Cardiac septum (tissue), 1 donor: Measurements from ENCODE around the gene GNAZ. TPM values are rescaled to one million over a fixed set of nuclear protein-coding genes. Genes with fewer than 3 reads are reported as not detected.
A peak's percentile ranks its signal among the peaks of the same experiment; 100 is the strongest.

ENCODE experiments used
- DNase-seq: peaks from one replicate; pipeline ENCODE4 v3.0.0-alpha.2; 2020; ENCODE audit warnings: low spot score
- intact Hi-C: fragments of 100-400 bp; cut with DNase I; formaldehyde crosslinking; loops from one replicate; pipeline ENCODE4 v1.14.0; 2022
- total RNA-seq: library from RNA; stranded (reverse); fragmentation: NEBNext Ultra II Directional; extraction: Animal tissue kit (Norgen Biotek cat#: 25700); gene quantifications from one replicate; pipeline ENCODE4 v1.2.1, GENCODE V29; 2021
- donor health status: DM: no; HTN: no; CAD: no.

The GNAZ gene
- total RNA-seq, 1 donor from 2014 or later = 2.2 TPM

DNA sequence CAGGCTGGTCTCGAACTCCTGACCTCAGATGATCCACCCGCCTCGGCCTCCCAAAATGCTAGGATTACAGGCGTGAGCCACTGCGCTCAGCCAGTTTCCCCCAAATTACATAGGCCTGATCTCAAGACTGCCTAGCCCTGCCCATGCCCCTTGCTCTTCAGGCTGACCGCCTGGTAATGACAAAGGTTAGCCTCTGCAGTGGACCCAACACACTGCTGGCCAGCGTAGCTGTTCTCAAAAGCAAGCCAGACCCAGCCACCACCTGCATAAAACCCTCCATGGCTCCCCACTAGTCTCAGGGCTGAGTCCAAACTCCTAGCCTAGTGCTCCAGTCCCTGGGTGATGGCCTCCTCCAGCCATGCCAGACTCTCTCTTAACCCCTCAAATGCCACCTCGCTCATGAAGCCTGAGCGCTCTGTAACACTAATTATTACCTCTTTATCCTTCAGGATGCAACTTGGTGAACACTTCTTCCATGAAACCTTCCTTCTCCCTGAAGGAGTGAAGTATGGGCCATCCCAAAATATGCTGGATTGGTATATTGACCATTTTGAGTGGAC, 72.3 kb downstream of the GNAZ start:
- intact Hi-C loops = no loop called here
- DNase-seq = no peak

DNA sequence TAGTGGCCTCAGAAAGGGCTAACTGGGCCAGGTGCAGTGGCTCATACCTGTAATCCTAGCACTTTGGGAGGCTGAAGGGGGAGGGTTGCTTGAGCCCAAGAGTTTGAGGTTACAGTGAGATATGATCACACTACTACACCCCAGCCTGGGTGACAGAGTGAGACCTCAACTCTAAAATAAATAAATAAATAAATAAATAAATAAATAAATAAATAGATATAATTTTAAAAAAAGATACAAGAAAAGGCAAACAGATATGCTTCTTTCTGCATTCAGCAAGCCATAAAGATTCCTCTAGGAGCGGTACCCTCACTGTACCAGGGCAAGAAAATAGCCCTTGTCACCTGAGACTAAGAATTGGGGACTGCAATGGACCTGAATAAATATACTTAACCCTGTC, 72.8 kb downstream of the GNAZ start:
- intact Hi-C loops = no loop called here

DNA sequence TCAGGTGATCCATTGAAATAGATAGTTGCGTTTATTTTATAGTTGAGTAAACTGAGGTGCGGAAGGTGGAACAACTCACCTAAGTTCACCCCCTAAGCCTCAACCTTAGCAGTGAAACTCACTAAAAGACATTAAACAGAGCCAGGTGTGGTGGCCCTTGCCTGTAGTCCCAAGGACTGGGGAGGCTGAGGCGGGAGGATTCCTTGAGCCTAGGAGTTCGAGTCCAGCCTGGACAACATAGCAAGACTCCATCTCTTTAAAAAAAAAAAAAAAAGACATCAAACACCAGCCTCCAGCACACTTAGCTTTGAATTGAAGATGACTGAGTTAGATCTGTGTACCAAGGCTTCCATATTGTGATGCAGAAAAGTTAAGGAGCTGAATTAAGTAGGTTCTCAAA, 74.1 kb downstream of the GNAZ start:
- no peak for DNase-seq
- intact Hi-C loops = no loop called here

More for the DNA sequence above, 72.8 kb downstream of the GNAZ start:
- DNase-seq = no peak

DNA sequence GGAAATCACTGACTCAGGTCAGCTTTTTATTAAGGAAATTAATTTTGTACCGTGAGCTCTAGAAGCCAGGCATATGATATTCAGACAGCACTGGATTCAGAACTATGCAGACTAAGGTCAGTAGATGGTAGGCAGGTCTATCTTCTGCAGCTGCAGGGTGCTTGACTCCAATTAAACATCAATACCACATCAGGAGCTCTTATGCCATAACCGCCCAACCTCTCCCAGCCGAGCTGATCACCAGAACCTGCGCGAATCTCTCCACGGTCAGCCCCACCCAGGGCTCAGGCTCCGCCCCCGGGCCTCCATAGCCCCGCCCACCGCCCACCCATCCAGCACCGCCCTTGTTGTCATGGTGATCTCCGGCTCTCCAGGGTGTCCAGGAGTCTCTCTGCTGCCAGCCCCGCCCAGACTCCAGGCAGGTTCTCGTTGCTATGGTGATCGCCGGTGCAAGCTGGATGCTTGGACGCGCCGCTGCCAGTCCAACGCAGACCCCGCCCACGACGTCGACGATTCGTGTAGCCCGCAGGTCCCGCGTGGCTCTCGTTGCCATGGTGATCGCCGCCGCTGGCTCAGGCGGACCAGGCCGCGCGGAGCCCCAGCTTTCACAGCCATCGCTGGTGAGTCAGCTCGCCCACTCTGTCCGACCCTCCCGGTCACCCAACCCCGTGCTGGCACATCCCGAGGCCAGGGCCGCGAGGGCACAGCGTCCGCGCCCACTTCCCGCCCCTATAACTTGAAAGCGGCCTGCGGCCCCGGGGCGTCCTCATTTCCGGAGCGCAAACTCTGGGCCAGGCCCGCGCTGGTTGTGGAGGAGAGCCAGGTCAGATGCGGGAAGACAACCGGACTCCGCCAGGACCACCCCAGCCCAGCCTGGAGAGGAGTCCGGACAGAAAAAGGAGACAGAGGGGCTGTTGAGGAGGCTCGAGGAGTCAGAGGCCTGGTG, 74.9 kb downstream of the GNAZ start, which contains the start of gene RAB36:
Gene RAB36, plus strand, starts transcription at position 546 of the 946 bp plus-strand sequence. CDS start 1,140 bp downstream, outside the sequence.
- peak; percentile 97 for DNase-seq
- intact Hi-C loops = no loop called here

DNA sequence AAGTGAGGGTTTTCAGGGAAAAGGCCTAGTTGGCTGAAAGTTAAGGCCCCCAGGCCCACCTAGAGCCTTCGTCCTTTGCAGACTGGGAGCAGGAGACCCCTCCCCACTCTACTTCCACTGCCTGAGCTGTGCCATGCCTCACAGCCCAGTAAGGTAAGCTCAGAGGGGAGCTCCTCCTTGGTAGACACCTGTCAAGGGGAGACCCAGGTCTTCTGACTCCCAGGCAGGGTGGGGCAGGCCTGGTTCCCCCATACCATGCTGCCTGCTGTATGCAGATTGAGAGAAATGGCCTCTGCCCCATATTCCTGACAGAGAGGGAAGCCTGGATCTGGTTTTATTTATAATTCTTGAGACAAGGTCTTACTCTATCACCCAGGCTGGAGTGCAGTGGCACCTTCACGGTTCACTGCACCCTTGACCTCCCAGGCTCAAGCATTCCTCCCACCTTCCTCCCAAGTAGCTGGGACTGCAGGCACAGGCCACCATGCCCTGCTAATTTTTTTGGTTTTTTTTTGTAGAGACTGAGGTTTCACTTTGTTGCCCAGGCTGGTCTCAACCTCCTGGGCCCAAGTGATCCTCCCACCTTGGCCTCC, 75.7 kb downstream of the GNAZ start:
- intact Hi-C loops = no loop called here
- DNase-seq = no peak

DNA sequence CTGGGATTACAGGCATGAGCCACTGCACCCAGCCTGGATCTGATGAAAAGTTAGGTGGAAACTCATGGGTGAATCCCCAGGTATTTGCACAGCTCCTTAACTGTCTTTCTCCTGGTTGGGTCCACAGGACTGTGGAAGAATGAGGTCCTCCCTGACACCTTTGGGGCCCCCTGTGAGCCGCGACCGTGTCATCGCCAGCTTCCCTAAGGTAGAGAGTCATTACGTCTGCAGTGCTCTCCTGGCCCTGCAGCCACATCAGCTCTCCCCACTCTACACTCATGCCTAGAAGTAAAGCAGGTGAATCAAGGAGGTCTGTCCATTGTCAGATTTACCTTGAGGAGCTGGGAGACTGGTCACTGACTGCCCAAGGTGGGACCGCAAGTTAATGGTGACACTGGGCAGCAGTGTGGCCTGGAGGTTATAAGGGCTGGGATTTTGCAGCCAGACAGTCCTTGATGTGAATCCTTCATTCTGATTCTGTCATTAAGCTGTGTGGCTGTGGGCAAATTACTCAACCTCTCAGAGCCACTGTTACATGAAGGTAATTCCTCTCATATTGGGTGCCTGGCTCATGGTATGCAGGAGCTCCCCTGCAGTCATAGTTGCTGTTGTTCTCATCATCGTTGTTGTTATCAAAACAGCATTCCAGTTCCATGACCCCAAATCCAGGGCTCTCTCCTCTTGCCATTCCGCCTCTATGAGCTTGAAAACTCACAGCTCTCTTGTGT, 76.3 kb downstream of the GNAZ start:
- intact Hi-C loops = no loop called here
- no peak for DNase-seq

DNA sequence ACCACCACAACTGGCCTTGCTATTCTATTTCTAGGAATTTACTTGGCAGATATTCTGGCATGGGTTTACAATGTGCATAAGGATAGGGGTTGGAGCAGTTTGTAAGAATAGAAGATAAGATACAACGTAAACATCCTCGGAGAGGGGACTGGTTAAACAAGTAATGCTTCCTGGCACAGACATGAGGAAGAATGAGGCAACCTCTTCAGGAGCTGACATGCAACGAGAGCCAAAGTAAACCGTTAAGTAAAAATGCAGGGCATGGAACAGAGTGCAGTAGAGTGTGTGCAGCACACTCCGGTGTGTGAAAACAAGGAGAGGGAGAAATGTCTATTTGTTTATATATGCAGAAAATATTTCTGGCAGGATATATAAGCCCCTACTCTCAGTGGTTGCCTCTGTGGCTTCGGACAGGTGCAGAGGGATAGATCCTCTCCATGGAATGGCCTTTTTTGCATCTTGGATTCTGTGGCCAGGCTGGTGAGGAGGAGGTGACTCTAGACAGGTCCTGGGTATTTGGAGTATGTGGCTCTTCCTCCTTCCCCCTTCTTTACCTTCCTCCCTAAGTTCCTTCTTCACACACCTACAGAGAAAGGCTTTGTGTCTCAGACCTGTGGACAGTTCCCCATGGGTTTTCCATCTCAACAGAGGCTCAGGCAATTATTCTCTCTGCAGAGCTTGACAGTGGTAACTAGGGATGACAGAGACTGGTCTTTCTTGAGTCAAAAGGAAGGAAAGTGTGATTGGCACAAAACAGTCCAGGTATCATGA, 77.5 kb downstream of the GNAZ start:
- intact Hi-C loops = no loop called here
- no peak for DNase-seq

DNA sequence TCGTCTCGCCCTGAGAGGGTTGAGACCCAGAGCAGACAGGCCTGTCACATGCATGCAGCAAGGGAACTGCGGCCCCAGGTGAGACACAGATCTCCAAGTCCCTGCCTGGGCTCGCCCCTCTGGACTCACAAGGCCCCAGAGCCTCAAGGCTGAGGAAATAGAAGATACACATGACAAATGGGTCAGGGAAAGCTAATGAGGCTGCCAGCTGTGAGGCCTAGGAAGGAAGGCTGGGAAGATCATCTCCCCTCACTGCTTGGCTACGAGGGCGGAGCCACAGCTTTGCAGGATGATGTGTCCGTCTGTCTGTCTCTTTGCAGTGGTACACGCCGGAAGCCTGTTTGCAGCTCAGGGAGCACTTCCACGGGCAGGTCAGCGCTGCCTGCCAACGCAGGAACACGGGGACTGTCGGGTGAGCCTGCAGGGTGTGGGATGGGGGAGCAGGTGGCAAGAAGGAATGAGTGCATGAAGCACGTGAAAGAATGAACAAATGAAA, 79.5 kb downstream of the GNAZ start:
- no peak for DNase-seq
- intact Hi-C loops = no loop called here

DNA sequence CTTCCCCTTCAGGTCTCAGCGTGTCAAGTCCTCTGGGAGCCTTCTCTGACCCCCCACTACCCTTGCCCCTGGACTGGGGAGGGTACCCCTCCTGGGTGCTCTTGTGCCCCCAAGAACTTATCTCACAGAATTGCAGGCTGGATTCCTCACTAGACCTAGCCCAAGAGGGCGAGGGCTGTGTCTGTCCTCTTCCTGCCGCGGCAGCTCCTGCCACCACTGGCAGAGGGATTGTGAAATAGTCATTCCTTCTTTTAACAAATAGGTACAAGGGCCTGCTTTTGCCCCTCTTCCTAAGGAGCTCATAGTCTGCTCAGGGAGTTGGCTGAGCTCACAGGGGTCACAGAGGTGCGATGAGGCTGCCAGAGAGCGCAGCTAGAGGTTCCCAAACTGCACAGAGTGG, 80.4 kb downstream of the GNAZ start:
- no peak for DNase-seq
- intact Hi-C loops = no loop called here

DNA sequence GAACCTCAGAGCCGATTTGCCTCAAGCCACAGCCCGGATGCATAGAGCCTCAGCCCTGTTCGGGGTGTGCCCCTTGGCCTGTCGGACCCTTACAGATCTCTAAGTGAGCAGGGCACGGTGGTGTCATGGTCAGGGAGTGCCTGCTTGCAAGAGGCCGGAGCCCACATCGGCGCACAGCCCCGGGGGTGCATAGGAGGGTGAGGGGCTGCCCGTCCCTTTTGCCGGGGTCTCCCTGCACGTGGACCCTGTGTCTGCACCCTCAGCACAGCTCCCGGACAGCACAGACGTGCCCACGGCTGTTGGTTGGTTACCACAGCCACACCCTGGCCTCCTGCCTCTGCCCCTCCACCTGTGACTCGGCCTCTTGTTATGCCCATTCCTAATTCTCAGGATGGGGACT, 81.5 kb downstream of the GNAZ start:
- intact Hi-C loops = no loop called here
- DNase-seq = no peak

DNA sequence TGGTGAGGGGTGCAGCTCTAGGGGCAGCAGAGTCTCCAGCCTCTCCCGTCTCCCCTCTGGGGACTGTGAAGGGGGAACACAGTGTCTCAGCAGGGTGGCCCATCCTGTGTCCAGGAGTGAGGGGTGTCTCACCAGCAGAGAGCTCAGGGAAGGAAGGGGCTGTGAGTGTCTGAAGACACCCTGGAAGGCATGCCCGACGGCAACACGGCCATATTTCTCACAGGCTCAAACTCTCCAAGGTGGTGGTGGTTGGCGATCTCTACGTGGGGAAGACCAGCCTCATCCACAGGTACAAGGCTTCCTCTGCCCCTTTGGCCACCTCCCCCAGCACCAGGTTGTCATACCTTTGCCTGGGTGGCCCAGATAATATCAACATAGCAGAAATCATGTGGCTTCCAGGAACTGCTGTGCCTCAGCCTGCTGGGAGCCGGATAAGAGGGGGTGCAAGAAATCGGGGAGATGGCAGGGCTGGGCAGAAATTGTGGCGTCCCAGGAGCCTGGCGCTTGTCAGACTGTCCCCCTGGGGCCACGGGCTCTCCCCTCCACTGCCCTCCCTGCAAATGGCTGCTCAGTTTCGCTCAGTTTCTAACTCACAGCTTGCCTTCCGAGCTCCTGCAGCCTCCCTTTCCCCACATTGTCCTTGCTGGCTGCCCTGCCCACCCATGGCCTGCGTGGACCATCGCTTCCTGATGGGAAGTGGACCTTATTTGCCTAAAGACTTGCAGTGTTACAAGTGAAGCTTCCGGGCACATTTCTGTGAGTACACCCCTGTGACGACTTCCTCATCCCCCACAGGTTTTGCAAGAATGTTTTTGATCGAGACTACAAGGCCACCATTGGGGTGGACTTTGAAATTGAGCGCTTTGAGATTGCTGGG, 82.2 kb downstream of the GNAZ start:
- DNase-seq = no peak
- intact Hi-C loops = no loop called here

DNA sequence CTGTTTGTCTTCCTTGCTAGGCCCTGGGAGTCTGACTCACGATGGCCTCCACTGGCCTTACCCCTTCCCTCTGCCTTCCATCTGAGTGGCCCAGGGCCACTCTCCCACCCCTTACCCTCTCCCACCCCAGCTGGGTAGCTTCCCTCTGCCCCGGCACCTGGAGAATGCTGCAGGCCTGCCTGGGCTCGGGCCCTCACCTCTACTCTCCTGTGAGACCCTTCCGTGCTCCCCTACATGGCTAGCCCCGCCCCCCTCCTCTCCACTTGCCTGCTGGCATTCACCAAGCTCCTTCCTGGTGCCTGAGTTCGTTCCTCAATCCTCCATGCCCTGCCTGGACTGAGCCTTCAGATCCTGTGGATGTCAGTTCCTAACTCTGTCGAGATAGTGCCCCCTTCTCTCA, 83.7 kb downstream of the GNAZ start:
- intact Hi-C loops = no loop called here
- no peak for DNase-seq

DNA sequence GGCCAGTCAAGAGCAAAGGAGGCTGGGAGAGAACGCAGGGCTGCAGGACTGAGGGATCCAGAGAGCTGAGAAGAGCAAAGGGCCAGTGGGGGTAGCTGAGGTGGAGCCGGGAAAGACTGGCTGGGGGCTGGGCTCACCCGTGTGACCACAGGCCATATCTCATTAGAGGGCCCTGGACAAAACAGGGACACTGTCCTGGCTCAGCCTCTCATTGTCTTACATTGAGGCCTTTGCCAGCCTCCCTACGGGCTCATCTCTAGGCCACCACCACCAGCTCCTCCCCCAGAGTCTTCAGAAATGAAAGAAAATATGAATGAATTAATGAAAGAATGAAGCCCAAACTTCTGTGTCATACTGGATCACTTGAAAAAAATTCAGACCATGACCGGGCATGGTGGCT, 84.1 kb downstream of the GNAZ start:
- DNase-seq = no peak
- intact Hi-C loops = no loop called here

DNA sequence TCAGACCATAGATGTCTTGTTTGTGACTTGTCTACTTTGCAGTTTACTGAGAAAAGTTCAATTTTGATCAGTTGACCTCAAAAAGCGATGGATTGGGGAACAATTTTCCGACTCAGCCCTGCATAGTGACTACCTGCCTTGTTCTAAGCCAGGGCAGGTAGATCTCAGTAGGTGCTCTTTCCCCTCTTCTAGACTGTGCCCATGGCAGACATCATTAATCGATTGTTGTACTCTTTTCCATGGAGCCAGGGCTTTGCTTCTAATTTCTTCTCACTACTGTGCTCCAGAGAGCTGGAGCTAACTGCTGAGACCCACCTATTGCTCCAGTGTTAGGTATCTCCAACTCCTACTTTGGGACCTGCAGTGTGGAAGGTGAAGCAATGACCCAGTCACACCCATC, 84.8 kb downstream of the GNAZ start:
- DNase-seq = no peak
- intact Hi-C loops = no loop called here

DNA sequence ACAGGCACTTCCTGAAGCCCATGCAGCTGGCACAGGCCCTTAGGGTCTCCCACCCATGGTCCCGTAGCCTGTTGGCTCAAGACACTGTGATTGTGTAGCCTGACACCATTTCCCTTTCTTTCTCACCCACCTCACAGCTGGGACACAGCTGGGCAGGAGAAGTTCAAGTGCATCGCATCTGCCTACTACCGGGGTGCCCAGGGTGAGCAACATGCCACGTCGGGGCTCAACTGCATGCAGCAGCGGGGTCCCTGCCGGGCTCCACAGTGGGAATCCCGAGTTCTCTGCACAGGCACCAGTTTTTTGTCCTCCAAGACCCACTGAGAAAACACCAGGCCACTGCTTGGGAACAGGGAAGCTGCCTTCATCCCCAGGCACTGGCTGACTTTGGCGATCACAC, 85.5 kb downstream of the GNAZ start:
- intact Hi-C loops = no loop called here
- DNase-seq = no peak

DNA sequence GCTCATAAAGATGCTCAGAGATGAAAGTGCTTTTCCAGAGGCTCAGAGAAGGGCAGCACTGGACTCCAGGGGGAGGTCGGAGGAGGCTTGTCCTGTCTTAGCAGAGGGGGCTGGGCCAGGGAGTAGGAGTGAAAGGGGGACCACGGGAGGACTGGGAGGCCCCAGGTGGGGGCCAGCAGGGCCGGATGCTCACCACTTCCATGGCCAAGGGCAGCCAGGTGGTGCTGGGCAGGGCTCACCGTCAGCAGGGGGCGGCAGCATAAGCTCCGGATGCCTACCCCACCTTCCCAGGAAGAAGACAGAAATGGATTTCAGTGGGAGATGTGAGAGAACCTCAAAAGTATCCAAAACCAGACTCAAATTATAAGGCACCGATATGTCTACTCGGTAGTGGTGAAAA, 86.0 kb downstream of the GNAZ start:
- no peak for DNase-seq
- intact Hi-C loops = no loop called here

DNA sequence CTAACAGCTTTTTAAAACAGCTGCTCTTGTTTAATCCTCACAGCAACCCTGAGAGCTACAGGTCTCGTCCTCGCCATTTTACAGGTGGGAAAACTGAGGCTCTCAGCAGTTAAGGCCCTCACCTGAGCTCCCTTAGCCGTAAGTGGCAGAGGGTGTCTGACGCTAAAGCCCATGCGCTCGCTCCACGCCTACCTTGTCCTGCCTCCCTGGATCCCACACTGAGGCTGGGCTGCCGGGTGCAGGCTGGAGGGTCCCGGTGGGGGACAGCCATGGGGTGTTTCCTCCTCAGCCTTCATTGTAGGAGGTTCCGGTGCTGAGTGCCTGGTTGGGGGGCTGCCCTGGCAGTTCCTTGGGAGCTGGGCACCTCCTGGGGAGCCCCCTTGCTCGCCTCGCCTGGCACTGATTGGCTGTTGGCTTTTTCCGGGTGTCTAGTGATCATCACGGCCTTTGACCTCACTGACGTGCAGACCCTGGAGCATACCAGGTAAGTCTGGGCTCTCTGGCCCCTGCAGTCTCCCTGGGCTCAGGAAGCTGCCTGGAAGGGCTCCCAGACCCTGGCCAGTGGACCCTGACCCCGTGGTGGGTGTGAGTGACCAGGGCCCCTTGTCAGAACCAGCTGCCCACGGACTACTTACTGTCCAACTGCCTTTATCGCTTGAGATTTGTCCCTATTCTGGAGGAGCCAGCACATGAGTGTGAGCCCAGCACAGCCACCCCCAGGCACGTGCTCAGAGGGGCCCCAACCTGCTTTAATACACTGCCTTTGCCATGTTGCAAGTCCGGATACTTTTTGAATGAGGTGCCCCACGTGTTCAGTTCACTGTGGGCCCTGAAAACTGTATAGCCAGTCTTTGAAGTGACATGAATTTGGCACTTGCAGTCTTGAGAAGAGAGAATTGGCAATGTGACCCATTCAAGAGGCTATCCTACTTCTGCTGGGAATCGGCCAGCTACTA, 87.5 kb downstream of the GNAZ start:
- intact Hi-C loops = no loop called here
- no peak for DNase-seq
